ENCODE results near the gene N4BP2L1. TPM values are rescaled to one million over a fixed set of nuclear protein-coding genes. Genes with fewer than 3 reads are reported as not detected.
A peak's percentile ranks its signal among the peaks of the same experiment; 100 is the strongest.

Gene N4BP2L1
- total and polyA plus RNA-seq, 4 experiments from 2014 or later: 43.3 to 80.1 (median 51.8) TPM

DNA sequence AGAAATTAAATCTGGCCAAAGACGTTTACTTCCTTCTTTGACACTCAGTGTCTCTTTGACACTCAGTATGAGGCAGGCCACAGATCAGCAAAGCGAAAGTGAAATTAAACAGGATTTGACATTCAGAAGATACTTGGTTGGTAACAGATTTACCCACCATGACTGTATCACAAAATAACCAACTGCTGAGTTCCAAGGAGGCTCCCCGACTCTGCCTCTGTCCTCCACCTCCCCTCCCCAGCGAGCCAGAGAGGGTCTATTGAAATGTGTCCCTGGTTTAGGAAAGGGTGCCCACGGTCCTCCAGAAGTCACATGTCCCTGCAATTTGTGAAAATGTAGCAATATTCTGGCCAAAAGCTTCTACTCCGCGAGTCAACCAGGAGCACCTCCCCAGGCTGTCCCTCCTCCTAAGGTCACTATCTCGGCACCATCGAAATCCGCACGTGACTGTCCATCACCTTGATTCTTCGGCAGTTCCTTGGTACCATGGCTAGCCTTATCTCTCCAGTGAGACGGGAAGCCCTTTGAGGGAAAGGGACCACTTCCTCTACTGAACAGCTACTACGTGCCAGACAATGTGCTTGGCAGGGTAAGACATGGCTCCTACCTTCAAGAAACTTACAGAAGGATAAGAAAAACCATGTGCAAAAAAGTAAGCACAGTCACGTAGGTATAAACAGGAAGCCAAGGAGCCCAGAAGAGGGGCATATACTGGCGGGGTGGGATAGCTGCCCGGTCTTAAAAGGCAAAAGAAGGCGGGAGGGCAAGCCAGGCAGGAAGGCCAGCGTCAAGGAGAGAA is 1.5 kb downstream of the N4BP2L1 start:
- Mint-ChIP-seq H3K4me1 (peaks cover 30 to 64% (median 42%) of the 10 kb centered on the region in 4 donors), H3K27ac (peak overlapping the region; percentile 92 to 99 (median 98))
- CTCF ChIA-PET (ENCODE audit: partially characterized antibody): no interaction called here

DNA sequence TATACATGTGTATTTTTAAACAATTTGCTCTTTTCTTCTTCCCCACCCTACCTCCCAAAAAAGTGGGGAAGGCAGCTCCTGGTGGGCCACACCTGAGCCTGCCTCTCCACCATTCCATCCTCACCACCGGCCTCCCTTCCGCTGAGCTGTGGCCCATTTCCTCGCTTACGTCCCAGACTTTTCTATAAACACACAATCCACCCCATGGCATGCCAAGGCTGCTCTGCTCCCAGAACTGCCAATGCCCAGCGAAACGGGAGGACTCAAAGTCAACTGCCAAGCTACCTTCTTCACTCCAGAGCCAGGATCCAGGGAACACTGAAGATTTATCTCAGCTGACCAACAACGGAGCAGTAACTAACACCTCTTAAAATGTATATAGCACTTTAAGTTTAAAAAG is 2.8 kb downstream of the N4BP2L1 start:
- Histone ChIP-seq H3K36me3 (ENCODE audit: insufficient read depth, low read length) (peaks cover 2% of the 10 kb centered on the region), H3K4me3 (ENCODE audit: low read length in 2 of 2) (peak overlapping the region in 1 of 2 donors; percentile 85), H3K9me3 (ENCODE audit: control insufficient read depth in 1 of 2, low read length in 2 of 2) (no peaks in the 10 kb centered on the region), H3K27me3 (ENCODE audit: insufficient read depth, low read length) (no peaks in the 10 kb centered on the region), H3K27ac (ENCODE audit: low read depth, low read length) (peak overlapping the region; percentile 84), H3K4me1 (ENCODE audit: insufficient read depth, low read length) (peaks cover 48% of the 10 kb centered on the region)
- ChIA-PET CTCF (ENCODE audit: partially characterized antibody) (no interaction called here), POLR2A (ENCODE audit: partially characterized antibody) (interaction anchor here (0.6 to 4.9 kb wide), 5 partner anchors 10 to 244 kb away, joined by 3 to 82 read pairs (median 7); partner anchors contain the start of genes BRCA2, N4BP2L2 and ZAR1L)
- Mint-ChIP-seq H3K27ac (peak overlapping the region in 6 of 7 donors; percentile 72 to 99 (median 90)), H3K36me3 (peaks cover 29 to 48% of the 10 kb centered on the region in 2 donors), H3K27me3 (no peaks in the 10 kb centered on the region), H3K4me1 (peaks cover 29 to 61% (median 45%) of the 10 kb centered on the region in 4 donors), H3K9me3 (peaks cover 0 to 2% (median 0%) of the 10 kb centered on the region in 8 donors), H3K4me3 (peak overlapping the region in 7 of 8 donors; percentile 57 to 99 (median 64))
- DNase-seq: no peak
- intact Hi-C loops (cut with micrococcal nuclease): no loop called here

More for the DNA sequence above, 1.5 kb downstream of the N4BP2L1 start:
- POLR2A ChIA-PET (ENCODE audit: partially characterized antibody): interaction anchor here (0.7 to 4.9 kb wide), 10 partner anchors 13 to 1117 kb away, joined by 3 to 82 read pairs (median 4); partner anchors contain the start of genes BRCA2, N4BP2L2, PDS5B and ZAR1L
- H3K4me1 ChIP-seq (ENCODE audit: insufficient read depth, low read length): peaks cover 48% of the 10 kb centered on the region
- no peaks in the 10 kb centered on the region for H3K36me3 ChIP-seq (ENCODE audit: insufficient read depth, low read length)
- H3K27me3 Mint-ChIP-seq: no peaks in the 10 kb centered on the region
- H3K27ac ChIP-seq (ENCODE audit: low read depth, low read length): peak overlapping the region; percentile 84
- no peaks in the 10 kb centered on the region for H3K27me3 ChIP-seq (ENCODE audit: insufficient read depth, low read length)
- peak overlapping the region; percentile 89 to 99 (median 96) for H3K4me3 Mint-ChIP-seq
- no peaks in the 10 kb centered on the region for H3K9me3 ChIP-seq (ENCODE audit: control insufficient read depth in 1 of 2, low read length in 2 of 2)
- H3K4me3 ChIP-seq (ENCODE audit: low read length in 2 of 2): peak overlapping the region; percentile 77 to 85
- H3K36me3 Mint-ChIP-seq: peaks cover 19 to 42% of the 10 kb centered on the region in 2 donors
- no peaks in the 10 kb centered on the region for H3K9me3 Mint-ChIP-seq
- peak; percentile 65 to 76 (median 73) for DNase-seq
- intact Hi-C loops (cut with micrococcal nuclease): loop anchor here (1.0 to 2.0 kb wide), 2 partner anchors 14 to 112 kb away; partner anchors contain the start of gene N4BP2L2

DNA sequence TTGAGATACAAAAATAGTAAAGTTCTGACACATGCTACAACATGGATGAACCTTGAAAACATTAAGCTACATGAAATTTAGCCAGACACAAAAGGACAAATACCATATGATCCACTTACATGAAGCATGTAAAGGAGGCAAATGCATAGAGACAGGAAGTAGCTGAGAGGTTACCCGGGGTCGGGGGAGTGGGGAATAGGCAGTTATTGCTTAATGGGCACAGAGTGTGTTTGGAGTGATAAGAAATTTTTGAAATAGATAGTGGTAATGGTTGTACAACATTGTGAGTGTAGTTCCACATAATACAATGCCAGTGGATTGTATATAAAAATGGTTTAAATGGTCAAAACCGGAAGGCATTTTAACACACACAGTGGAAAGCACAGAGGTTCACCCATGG is 4.3 kb downstream of the N4BP2L1 start:
- Histone ChIP-seq H3K4me1 (ENCODE audit: insufficient read depth, low read length) (peaks cover 40% of the 10 kb centered on the region), H3K27me3 (ENCODE audit: insufficient read depth, low read length) (no peaks in the 10 kb centered on the region), H3K27ac (ENCODE audit: low read depth, low read length) (no peak overlapping the region), H3K4me3 (ENCODE audit: low read length in 2 of 2) (no peak overlapping the region), H3K36me3 (ENCODE audit: insufficient read depth, low read length) (peaks cover 8% of the 10 kb centered on the region), H3K9me3 (ENCODE audit: control insufficient read depth in 1 of 2, low read length in 2 of 2) (no peaks in the 10 kb centered on the region)
- Mint-ChIP-seq H3K4me1 (peaks cover 27 to 55% (median 42%) of the 10 kb centered on the region in 4 donors), H3K27ac (peak overlapping the region in 5 of 7 donors; percentile 2 to 74 (median 45)), H3K4me3 (peak overlapping the region in 2 of 8 donors; percentile 16 to 26), H3K9me3 (peaks cover 0 to 4% (median under 1%) of the 10 kb centered on the region in 8 donors), H3K27me3 (no peaks in the 10 kb centered on the region), H3K36me3 (peaks cover 42 to 60% of the 10 kb centered on the region in 2 donors)
- POLR2A ChIA-PET (ENCODE audit: partially characterized antibody): interaction anchor here (1.2 to 2.8 kb wide), 2 partner anchors 9 to 1263 kb away, joined by 3 to 7 read pairs; no protein-coding TSS in a partner anchor
- DNase-seq: no peak
- intact Hi-C loops (cut with micrococcal nuclease): no loop called here
- CTCF ChIA-PET (ENCODE audit: partially characterized antibody): interaction anchor here (1.3 to 2.3 kb wide), 3 partner anchors 9 to 158 kb away, joined by 3 to 7 read pairs (median 4); no protein-coding TSS in a partner anchor

- Histone ChIP-seq H3K4me3 (ENCODE audit: low read length in 2 of 2) (no peak overlapping the region), H3K27ac (ENCODE audit: low read depth, low read length) (no peak overlapping the region), H3K36me3 (ENCODE audit: insufficient read depth, low read length) (peaks cover 8% of the 10 kb centered on the region), H3K9me3 (ENCODE audit: control insufficient read depth in 1 of 2, low read length in 2 of 2) (no peaks in the 10 kb centered on the region), H3K4me1 (ENCODE audit: insufficient read depth, low read length) (peaks cover 18% of the 10 kb centered on the region), H3K27me3 (ENCODE audit: insufficient read depth, low read length) (no peaks in the 10 kb centered on the region)
- ChIA-PET POLR2A (ENCODE audit: partially characterized antibody) (no interaction called here), CTCF (ENCODE audit: partially characterized antibody) (no interaction called here)
- Mint-ChIP-seq H3K9me3 (peaks cover 0 to 5% (median under 1%) of the 10 kb centered on the region in 8 donors), H3K36me3 (peaks cover 42 to 54% of the 10 kb centered on the region in 2 donors), H3K4me3 (no peak overlapping the region), H3K4me1 (peaks cover 13 to 44% (median 27%) of the 10 kb centered on the region in 4 donors), H3K27me3 (no peaks in the 10 kb centered on the region), H3K27ac (peak overlapping the region in 1 of 7 donors; percentile 20)
- intact Hi-C loops (cut with micrococcal nuclease): loop anchor here (1.0 kb wide), 1 partner anchor 8 kb away; the partner anchor contains the start of gene N4BP2L1
- DNase-seq: no peak
Observed at GRCh38 chr13:32419862-32420261, 8.1 kb downstream of the N4BP2L1 start.

DNA sequence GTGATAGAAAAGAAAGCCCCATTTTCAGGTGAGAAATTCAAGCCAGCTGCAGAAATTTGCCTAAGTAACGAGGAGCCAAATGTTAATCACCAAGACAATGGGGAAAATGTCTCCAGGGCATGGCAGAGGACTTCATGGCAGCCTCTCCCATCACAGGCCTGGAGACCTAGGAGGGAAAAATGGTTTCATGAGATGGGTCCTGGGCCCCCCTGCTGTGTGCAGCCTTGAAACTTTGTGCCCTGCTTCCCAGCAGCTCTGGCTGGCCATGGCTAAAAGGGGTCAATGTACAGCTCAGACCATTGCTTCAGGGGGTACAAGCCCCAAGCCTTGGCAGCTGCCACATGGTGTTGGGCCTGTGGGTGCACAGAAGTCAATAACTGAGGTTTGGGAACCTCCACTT is 9.9 kb downstream of the N4BP2L1 start:
- ChIA-PET CTCF (ENCODE audit: partially characterized antibody) (no interaction called here), POLR2A (ENCODE audit: partially characterized antibody) (no interaction called here)
- Histone ChIP-seq H3K27ac (ENCODE audit: low read depth, low read length) (no peak overlapping the region), H3K27me3 (ENCODE audit: insufficient read depth, low read length) (no peaks in the 10 kb centered on the region), H3K4me3 (ENCODE audit: low read length in 2 of 2) (no peak overlapping the region), H3K9me3 (ENCODE audit: control insufficient read depth in 1 of 2, low read length in 2 of 2) (no peaks in the 10 kb centered on the region), H3K4me1 (ENCODE audit: insufficient read depth, low read length) (peaks cover 2% of the 10 kb centered on the region), H3K36me3 (ENCODE audit: insufficient read depth, low read length) (peaks cover 8% of the 10 kb centered on the region)
- H3K4me1 Mint-ChIP-seq: peaks cover 4 to 31% (median 14%) of the 10 kb centered on the region in 4 donors
- no peaks in the 10 kb centered on the region for H3K27me3 Mint-ChIP-seq
- intact Hi-C loops (cut with micrococcal nuclease): no loop called here
- H3K36me3 Mint-ChIP-seq: peaks cover 32 to 45% of the 10 kb centered on the region in 2 donors
- no peak for DNase-seq
- peak overlapping the region in 1 of 7 donors; percentile 9 for H3K27ac Mint-ChIP-seq
- H3K9me3 Mint-ChIP-seq: peaks cover 0 to 5% (median under 1%) of the 10 kb centered on the region in 8 donors
- H3K4me3 Mint-ChIP-seq: no peak overlapping the region

DNA sequence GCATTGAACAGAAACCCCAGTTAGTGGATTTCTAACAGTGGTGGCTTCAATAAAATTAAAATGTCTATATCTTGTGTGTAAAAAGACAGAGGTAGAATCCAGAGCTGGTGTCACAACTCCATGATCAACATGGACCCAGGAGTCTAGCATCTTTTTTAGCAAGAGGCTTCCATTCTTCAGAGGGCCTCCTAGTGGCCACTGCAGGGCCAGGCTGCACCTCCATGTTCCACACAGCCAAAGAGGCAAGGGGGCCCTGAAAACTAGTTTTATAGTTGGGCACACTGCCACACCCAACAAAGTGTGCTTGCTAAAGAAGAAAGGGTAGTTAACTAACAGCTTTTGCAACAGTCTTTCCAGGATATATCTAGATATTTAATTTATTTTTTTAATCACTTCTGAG is 12.9 kb downstream of the N4BP2L1 start:
- H3K9me3 Mint-ChIP-seq: peaks cover 0 to 5% (median 0%) of the 10 kb centered on the region in 8 donors
- POLR2A ChIA-PET (ENCODE audit: partially characterized antibody): interaction anchor here (2.0 kb wide), 1 partner anchor 9 kb away, joined by 7 read pairs; no protein-coding TSS in a partner anchor
- Histone ChIP-seq H3K4me1 (ENCODE audit: insufficient read depth, low read length) (no peaks in the 10 kb centered on the region), H3K9me3 (ENCODE audit: control insufficient read depth in 1 of 2, low read length in 2 of 2) (no peaks in the 10 kb centered on the region), H3K36me3 (ENCODE audit: insufficient read depth, low read length) (peaks cover 8% of the 10 kb centered on the region), H3K27me3 (ENCODE audit: insufficient read depth, low read length) (no peaks in the 10 kb centered on the region), H3K4me3 (ENCODE audit: low read length in 2 of 2) (no peak overlapping the region), H3K27ac (ENCODE audit: low read depth, low read length) (no peak overlapping the region)
- peak overlapping the region in 1 of 7 donors; percentile 12 for H3K27ac Mint-ChIP-seq
- peaks cover 22 to 27% of the 10 kb centered on the region in 2 donors for H3K36me3 Mint-ChIP-seq
- intact Hi-C loops (cut with micrococcal nuclease): no loop called here
- CTCF ChIA-PET (ENCODE audit: partially characterized antibody): interaction anchor here (1.2 to 1.4 kb wide), 2 partner anchors 9 to 27 kb away, joined by 3 to 4 read pairs; no protein-coding TSS in a partner anchor
- H3K4me3 Mint-ChIP-seq: no peak overlapping the region
- DNase-seq: no peak
- H3K27me3 Mint-ChIP-seq: no peaks in the 10 kb centered on the region
- H3K4me1 Mint-ChIP-seq: peaks cover 5 to 26% (median 10%) of the 10 kb centered on the region in 4 donors

All from CD4-positive, alpha-beta memory T cell (primary cell).